Mesendoderm (in vitro differentiated cells): ENCODE measurements around the gene TP53I3.
A peak's percentile ranks its signal among the peaks of the same experiment; 100 is the strongest.

Experiments
- DNase-seq: peaks from one replicate; pipeline ENCODE4 v3.0.0; 2013
- H2AK5ac ChIP-seq: 2 replicates; pipeline ENCODE4 v1.6.1; 2013; ENCODE audit warnings: low read length, inconsistent platforms
- H2BK120ac ChIP-seq: 2 replicates; pipeline ENCODE4 v1.6.1; 2013; ENCODE audit warnings: low read depth, mild to moderate bottlenecking, low read length, moderate library complexity, mixed read lengths
- H2BK15ac ChIP-seq: replicated peaks from 2 replicates; pipeline ENCODE4 v1.6.1; 2013; ENCODE audit warnings: low read depth, mild to moderate bottlenecking, moderate library complexity
- H2BK5ac ChIP-seq: 2 replicates; pipeline ENCODE4 v1.6.1; 2013; ENCODE audit warnings: low read length, inconsistent platforms
- H3K18ac ChIP-seq: 2 replicates; pipeline ENCODE4 v1.6.1; 2013; ENCODE audit warnings: mild to moderate bottlenecking, low read length, mixed read lengths
- H3K23ac ChIP-seq: one replicate; pipeline ENCODE4 v1.6.1; 2013; ENCODE audit warnings: low read length
- H3K27ac ChIP-seq: 2 replicates; pipeline ENCODE4 v1.5.1; 2013; ENCODE audit warnings: low read depth, mild to moderate bottlenecking, inconsistent platforms, low read length, moderate library complexity
- H3K27me3 ChIP-seq: 2 replicates; pipeline ENCODE4 v1.6.1; 2013; ENCODE audit warnings: low read length, control low read depth, mild to moderate bottlenecking, inconsistent platforms; ENCODE audit not compliant: insufficient read depth, poor library complexity
- H3K36me3 ChIP-seq: 2 replicates; pipeline ENCODE4 v1.6.1; 2013; ENCODE audit warnings: low read length, inconsistent platforms; ENCODE audit not compliant: control insufficient read depth, insufficient read depth
- H3K4ac ChIP-seq: one replicate; pipeline ENCODE4 v1.6.1; 2013; ENCODE audit warnings: low read depth, mild to moderate bottlenecking, low read length, moderate library complexity
- H3K4me1 ChIP-seq: 2 replicates; pipeline ENCODE4 v1.6.1; 2013; ENCODE audit warnings: low read depth, low read length, inconsistent platforms; ENCODE audit not compliant: control insufficient read depth
- H3K4me2 ChIP-seq: 2 replicates; pipeline ENCODE4 v1.6.1; 2013; ENCODE audit warnings: low read length
- H3K4me3 ChIP-seq: 2 replicates; pipeline ENCODE4 v1.5.1; 2013; ENCODE audit warnings: mild to moderate bottlenecking, low read length
- H3K56ac ChIP-seq: one replicate; pipeline ENCODE4 v1.6.1; 2013; ENCODE audit warnings: low read length
- H3K79me1 ChIP-seq: 2 replicates; pipeline ENCODE4 v1.6.1; 2013; ENCODE audit warnings: low read length, inconsistent platforms
- H3K79me2 ChIP-seq: 2 replicates; pipeline ENCODE4 v1.6.1; 2013; ENCODE audit warnings: mild to moderate bottlenecking, low read length; ENCODE audit not compliant: control insufficient read depth, insufficient read depth
- H3K9ac ChIP-seq: 2 replicates; pipeline ENCODE4 v1.6.1; 2013; ENCODE audit warnings: low read length, inconsistent platforms
- H4K5ac ChIP-seq: one replicate; pipeline ENCODE4 v1.6.1; 2013; ENCODE audit warnings: low read length
- H4K8ac ChIP-seq: one replicate; pipeline ENCODE4 v1.6.1; 2013; ENCODE audit warnings: low read depth, mild to moderate bottlenecking, control low read depth, low read length, moderate library complexity
- WGBS: extraction: QIAGEN DNeasy Blood & Tissue Kit; methylation state at CpG from one replicate; pipeline ENCODE4 v1.1.7; 2013; ENCODE audit warnings: low lambda C conversion rate, missing lambda C conversion rate; ENCODE audit not compliant: insufficient coverage; ENCODE audit errors: extremely low coverage; 5-methylcytosine and 5-hydroxymethylcytosine counted together

Gene TP53I3

DNA sequence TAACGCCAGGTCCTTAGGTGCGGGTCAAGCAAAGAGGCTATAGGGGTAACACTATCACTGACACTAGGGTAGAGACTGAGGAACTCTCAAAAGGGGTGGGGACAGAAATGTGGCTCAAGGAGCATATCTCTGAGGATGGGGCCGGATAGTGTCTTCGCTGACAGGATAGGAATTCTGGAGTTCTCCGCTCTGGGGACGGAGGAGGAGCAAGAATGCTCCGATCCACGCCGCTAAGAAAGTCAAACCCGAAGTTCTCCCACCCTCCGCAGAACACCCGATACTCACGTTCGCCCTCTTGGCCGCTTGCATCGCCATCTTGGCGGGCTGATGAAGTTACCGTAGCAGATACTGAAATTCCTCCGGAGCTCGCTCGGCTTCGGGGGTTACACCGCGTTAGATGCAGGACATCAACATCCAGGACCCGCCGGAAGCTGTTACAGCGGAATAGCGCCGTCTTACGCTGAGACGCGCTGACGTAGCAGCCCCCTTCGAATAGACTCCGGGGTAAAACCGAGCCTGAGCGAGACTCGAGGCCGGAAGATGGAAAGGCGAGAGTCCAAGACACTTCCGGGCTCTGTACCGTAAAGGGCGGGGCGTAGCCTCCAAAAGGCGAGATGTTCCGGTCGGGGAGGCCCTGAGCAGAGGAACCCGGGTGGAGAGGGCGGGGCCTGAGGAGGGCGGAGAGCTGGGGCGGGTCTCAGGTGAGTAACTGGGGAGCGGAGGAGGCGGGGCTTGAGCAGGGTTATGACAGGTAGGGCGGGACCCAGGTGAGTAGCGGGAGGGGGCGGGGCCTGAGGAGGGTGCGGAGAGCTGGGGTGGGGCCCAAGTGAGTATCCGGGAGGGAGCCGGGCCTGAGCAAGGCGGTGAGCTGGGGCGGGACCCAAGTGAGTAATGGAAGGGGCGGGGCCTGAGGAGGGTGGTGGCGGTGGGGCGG is 8.5 kb downstream of the TP53I3 start, which contains the start of gene SF3B6:
Gene SF3B6, minus strand, starts transcription at position 412 of the 934 bp plus-strand sequence. Its CDS starts 97 bp downstream, at position 315.
- peak; percentile 100 for DNase-seq
- Histone ChIP-seq H3K79me1 (peaks cover 7% of the 10 kb centered on the region), H2BK120ac (no peak within 1 kb of the TSS), H3K27me3 (no peaks in the 10 kb centered on the region), H3K27ac (peak within 1 kb of the TSS; percentile 38), H3K4ac (no peak within 1 kb of the TSS), H3K4me2 (peak within 1 kb of the TSS; percentile 97), H3K79me2 (peaks cover 11% of the 10 kb centered on the region), H3K36me3 (peaks cover 1% of the 10 kb centered on the region), H2BK5ac (peak within 1 kb of the TSS; percentile 62), H2BK15ac (no peak within 1 kb of the TSS), H4K5ac (no peak within 1 kb of the TSS), H3K4me1 (no peaks in the 10 kb centered on the region), H3K18ac (no peak within 1 kb of the TSS), H3K56ac (peak within 1 kb of the TSS; percentile 100), H3K9ac (peak within 1 kb of the TSS; percentile 95), H3K23ac (no peak within 1 kb of the TSS), H2AK5ac (no peak within 1 kb of the TSS), H3K4me3 (peak within 1 kb of the TSS; percentile 99), H4K8ac (no peak within 1 kb of the TSS)
- WGBS, result no CpG with 5 or more reads among the region's 64 CpGs

GRCh38 chr2:24075259-24075658 is 9.4 kb downstream of the TP53I3 start:
- no peak overlapping the region for H3K4ac ChIP-seq
- H3K79me1 ChIP-seq, result peaks cover 7% of the 10 kb centered on the region
- peak overlapping the region; percentile 99 for H3K4me3 ChIP-seq
- H3K56ac ChIP-seq, result peak overlapping the region; percentile 100
- H2BK120ac ChIP-seq, result no peak overlapping the region
- H3K23ac ChIP-seq, result no peak overlapping the region
- no CpG with 5 or more reads among the region's 5 CpGs for WGBS
- H3K27me3 ChIP-seq, result no peaks in the 10 kb centered on the region
- H2AK5ac ChIP-seq, result no peak overlapping the region
- H3K27ac ChIP-seq, result no peak overlapping the region
- peak overlapping the region; percentile 97 for H3K4me2 ChIP-seq
- H3K9ac ChIP-seq, result peak overlapping the region; percentile 95
- no peaks in the 10 kb centered on the region for H3K4me1 ChIP-seq
- no peak overlapping the region for H3K18ac ChIP-seq
- peaks cover 11% of the 10 kb centered on the region for H3K79me2 ChIP-seq
- H2BK5ac ChIP-seq, result no peak overlapping the region
- DNase-seq, result no peak
- H2BK15ac ChIP-seq, result no peak overlapping the region
- H4K5ac ChIP-seq, result no peak overlapping the region
- H4K8ac ChIP-seq, result no peak overlapping the region
- peaks cover 4% of the 10 kb centered on the region for H3K36me3 ChIP-seq

DNA sequence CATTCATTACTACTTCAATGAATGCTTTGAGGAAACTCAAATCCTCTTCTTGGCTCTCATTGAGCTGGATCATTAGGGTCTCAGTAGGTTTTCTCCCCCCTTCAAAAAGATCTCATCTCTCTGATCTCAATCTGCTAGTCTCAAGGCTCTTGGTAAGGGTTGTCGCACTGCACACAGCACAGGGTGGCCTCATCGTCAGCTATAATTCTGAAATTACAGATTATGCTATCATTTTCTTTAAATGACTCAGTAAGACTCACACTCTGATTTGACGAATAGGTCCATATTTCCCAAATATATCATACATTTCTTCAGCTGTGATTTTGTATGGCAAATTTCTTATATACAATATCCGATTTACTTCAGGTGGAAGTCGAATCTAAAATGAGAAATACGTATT is 10.8 kb downstream of the TP53I3 start:
- H3K27ac ChIP-seq, result no peak overlapping the region
- no peak overlapping the region for H3K56ac ChIP-seq
- H3K27me3 ChIP-seq, result no peaks in the 10 kb centered on the region
- no peak overlapping the region for H2BK5ac ChIP-seq
- H4K8ac ChIP-seq, result no peak overlapping the region
- H3K23ac ChIP-seq, result no peak overlapping the region
- no peak for DNase-seq
- no peak overlapping the region for H3K9ac ChIP-seq
- no peak overlapping the region for H4K5ac ChIP-seq
- H2AK5ac ChIP-seq, result no peak overlapping the region
- WGBS, result 100% methylated on average over 3 of the region's 6 CpGs
- H2BK120ac ChIP-seq, result no peak overlapping the region
- H3K4me1 ChIP-seq, result no peaks in the 10 kb centered on the region
- no peak overlapping the region for H3K4ac ChIP-seq
- H3K4me2 ChIP-seq, result no peak overlapping the region
- no peak overlapping the region for H3K18ac ChIP-seq
- H3K79me1 ChIP-seq, result peaks cover 12% of the 10 kb centered on the region
- H3K79me2 ChIP-seq, result peaks cover 11% of the 10 kb centered on the region
- H3K4me3 ChIP-seq, result no peak overlapping the region
- peaks cover 5% of the 10 kb centered on the region for H3K36me3 ChIP-seq
- no peak overlapping the region for H2BK15ac ChIP-seq

DNA sequence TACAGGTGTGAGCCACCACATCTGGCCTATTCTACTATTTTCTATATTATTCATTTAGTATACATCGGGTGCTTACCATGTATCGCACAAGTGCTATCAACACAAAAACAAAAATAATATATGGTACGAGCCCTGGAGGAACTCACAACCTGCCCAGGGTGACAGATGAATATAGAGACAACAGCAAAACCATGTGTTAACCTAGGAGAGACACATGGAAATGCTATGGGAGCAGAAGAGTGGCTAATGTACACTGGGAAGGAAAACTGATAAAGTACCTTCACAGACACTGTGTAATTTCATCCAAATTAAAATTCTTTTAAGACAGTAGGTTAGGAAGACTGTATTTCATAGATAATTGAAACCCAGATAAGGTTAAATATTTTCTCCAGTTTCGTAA is 12.4 kb downstream of the TP53I3 start:
- H3K36me3 ChIP-seq, result peaks cover 5% of the 10 kb centered on the region
- no peak overlapping the region for H2BK15ac ChIP-seq

DNA sequence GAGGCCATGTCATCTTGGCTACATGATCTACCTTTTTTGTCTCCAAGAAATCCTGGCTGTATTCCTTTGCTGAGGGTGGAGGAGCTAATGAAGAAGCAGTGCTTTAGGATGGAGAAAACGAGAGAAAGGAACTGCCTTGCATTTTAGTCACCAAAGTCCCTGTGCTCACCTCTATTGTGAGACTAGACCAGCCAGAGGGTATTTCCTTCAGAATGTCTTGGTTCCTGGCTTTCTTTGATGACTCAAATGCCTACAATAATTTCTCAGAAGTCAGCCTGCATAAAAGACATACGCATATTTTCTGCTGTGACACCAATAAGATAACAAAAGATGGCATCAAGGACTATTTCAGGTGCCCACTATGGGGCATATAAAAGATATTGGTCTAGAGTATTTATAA is 19.3 kb downstream of the TP53I3 start:
- Histone ChIP-seq H3K36me3 (peaks cover 2% of the 10 kb centered on the region), H2AK5ac (no peak overlapping the region), H3K4me3 (no peak overlapping the region), H3K23ac (no peak overlapping the region), H3K79me2 (no peaks in the 10 kb centered on the region), H3K9ac (no peak overlapping the region), H3K18ac (no peak overlapping the region), H3K4me2 (no peak overlapping the region), H4K8ac (no peak overlapping the region), H3K4ac (no peak overlapping the region), H2BK120ac (no peak overlapping the region), H2BK15ac (no peak overlapping the region), H3K79me1 (peaks cover 4% of the 10 kb centered on the region), H3K27ac (no peak overlapping the region), H3K56ac (no peak overlapping the region), H4K5ac (no peak overlapping the region), H3K4me1 (no peaks in the 10 kb centered on the region), H2BK5ac (no peak overlapping the region), H3K27me3 (no peaks in the 10 kb centered on the region)
- WGBS, result no CpG with 5 or more reads among the region's 2 CpGs
- no peak for DNase-seq

More for the DNA sequence above, 12.4 kb downstream of the TP53I3 start:
- DNase-seq, result no peak
- no peak overlapping the region for H2AK5ac ChIP-seq
- H3K79me2 ChIP-seq, result peaks cover 11% of the 10 kb centered on the region
- H4K8ac ChIP-seq, result no peak overlapping the region
- no peak overlapping the region for H2BK5ac ChIP-seq
- no peak overlapping the region for H3K4me3 ChIP-seq
- no CpG with 5 or more reads among the region's 4 CpGs for WGBS
- no peak overlapping the region for H2BK120ac ChIP-seq
- H3K27ac ChIP-seq, result no peak overlapping the region
- no peaks in the 10 kb centered on the region for H3K27me3 ChIP-seq
- H3K4me2 ChIP-seq, result no peak overlapping the region
- H3K18ac ChIP-seq, result no peak overlapping the region
- no peak overlapping the region for H3K23ac ChIP-seq
- H3K9ac ChIP-seq, result no peak overlapping the region
- H3K56ac ChIP-seq, result no peak overlapping the region
- no peak overlapping the region for H4K5ac ChIP-seq
- peaks cover 12% of the 10 kb centered on the region for H3K79me1 ChIP-seq
- H3K4me1 ChIP-seq, result no peaks in the 10 kb centered on the region
- no peak overlapping the region for H3K4ac ChIP-seq
